Measurements from ENCODE around the gene GSK3B.
A peak's percentile ranks its signal among the peaks of the same experiment; 100 is the strongest.

Gene GSK3B

DNA sequence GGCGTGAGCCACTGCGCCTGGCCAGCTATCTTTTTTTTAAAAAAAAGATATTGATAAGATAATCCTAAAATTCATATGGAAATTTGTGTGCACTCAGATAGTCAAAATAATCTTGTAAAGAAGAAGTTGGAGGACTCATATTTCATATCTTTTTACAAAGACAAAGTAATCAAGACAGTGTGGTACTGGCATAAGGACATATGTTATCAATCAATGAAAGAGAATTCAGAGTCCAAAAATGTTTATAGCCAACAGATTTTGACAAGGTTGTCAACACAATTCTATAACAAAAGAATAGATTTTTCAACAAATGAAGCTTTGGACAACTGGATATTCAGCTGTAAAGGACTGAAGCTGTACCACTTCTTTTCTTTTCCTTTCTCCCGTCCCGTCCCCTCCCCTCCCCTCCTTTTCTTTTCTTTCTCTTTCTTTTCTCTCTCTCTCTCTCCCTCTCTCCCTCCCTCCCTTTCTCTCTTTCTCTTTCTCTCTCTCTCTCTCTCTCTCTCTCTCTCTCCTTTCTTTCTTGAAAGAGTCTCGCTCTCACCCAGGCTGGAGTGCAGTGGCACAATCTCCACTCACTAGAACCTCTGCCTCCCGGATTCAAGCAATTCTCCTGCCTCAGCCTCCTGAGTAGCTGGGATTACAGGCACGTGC lies 126.8 kb downstream of the GSK3B start:
- ATAC-seq, result no peak

DNA sequence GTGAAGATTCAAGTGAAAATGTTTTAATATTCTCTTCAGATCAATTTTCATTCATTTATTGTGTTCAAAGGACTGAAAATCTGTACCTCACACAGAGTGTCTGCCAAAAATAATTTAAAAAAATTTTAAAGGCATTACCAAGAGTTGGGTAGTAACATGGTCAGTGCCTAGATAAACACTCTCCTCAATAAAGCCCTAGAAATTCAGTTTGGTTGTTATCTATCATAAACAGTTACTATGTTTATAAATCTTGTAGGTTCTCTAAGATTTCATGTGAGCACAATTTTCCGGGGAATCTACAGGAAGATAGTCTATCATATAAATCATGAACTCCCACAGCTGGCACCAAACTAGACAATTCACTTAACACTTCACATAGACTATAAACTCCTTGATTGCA lies 128.6 kb downstream of the GSK3B start:
- H3K27me3 Mint-ChIP-seq, result no peaks in the 10 kb centered on the region
- DNase-seq, result no peak
- H3K9me3 Mint-ChIP-seq, result no peaks in the 10 kb centered on the region
- no peak overlapping the region for H3K27ac Mint-ChIP-seq
- H3K4me3 Mint-ChIP-seq, result no peak overlapping the region
- no peak for ATAC-seq
- peaks cover 16% of the 10 kb centered on the region for H3K4me1 Mint-ChIP-seq

More for the DNA sequence above, 126.8 kb downstream of the GSK3B start:
- peak overlapping the region in 1 of 2 donors; percentile 87 for H3K27ac Mint-ChIP-seq
- H3K4me3 Mint-ChIP-seq, result no peak overlapping the region
- H3K9me3 Mint-ChIP-seq, result no peaks in the 10 kb centered on the region
- no peak for DNase-seq
- no peaks in the 10 kb centered on the region for H3K27me3 Mint-ChIP-seq
- H3K4me1 Mint-ChIP-seq, result peaks cover 16% of the 10 kb centered on the region

DNA sequence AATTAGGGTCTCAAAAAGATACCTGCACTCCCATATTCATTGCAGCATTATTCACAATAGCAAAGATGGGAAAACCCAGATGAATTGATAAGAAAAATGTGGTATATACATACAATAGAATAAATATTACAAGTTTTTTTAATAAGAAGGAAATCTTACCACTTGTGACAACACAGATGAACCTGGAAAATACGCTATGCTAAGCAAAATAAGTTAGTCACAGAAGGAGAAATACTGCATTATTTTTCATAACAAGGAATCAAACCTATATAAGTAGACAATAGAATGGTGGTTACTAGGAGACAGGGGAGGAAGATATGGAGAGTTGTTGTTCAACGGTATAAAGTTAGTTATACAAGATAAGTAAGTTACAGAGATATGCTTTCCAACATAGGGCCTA lies 130.0 kb downstream of the GSK3B start:
- Mint-ChIP-seq H3K27me3 (no peaks in the 10 kb centered on the region), H3K9me3 (no peaks in the 10 kb centered on the region), H3K4me3 (no peak overlapping the region), H3K4me1 (peaks cover 9% of the 10 kb centered on the region), H3K27ac (no peak overlapping the region)
- DNase-seq (no peak), ATAC-seq (no peak)

DNA sequence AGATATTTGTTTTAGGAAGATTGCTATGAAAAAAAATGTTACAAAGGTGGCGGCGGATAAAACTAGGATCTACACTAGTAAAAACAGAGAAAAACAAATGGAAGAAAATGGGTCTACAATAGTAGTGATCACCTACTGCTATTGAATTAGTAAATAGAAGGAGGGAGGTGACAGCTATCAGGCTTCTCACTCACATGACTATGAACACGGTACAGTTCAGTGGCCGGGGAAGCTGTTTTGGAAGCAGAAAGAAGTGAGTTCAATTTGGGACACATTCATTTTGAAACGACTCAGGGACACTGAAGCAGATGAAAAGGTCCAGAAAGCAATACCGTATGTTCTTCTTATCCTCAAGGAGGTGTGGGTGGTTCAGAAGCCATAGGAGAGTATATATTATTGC lies 138.3 kb downstream of the GSK3B start:
- no peak for ATAC-seq
- H3K27ac Mint-ChIP-seq, result no peak overlapping the region
- H3K4me1 Mint-ChIP-seq, result peaks cover 8% of the 10 kb centered on the region
- no peak for DNase-seq
- no peaks in the 10 kb centered on the region for H3K9me3 Mint-ChIP-seq
- no peaks in the 10 kb centered on the region for H3K27me3 Mint-ChIP-seq
- no peak overlapping the region for H3K4me3 Mint-ChIP-seq

DNA sequence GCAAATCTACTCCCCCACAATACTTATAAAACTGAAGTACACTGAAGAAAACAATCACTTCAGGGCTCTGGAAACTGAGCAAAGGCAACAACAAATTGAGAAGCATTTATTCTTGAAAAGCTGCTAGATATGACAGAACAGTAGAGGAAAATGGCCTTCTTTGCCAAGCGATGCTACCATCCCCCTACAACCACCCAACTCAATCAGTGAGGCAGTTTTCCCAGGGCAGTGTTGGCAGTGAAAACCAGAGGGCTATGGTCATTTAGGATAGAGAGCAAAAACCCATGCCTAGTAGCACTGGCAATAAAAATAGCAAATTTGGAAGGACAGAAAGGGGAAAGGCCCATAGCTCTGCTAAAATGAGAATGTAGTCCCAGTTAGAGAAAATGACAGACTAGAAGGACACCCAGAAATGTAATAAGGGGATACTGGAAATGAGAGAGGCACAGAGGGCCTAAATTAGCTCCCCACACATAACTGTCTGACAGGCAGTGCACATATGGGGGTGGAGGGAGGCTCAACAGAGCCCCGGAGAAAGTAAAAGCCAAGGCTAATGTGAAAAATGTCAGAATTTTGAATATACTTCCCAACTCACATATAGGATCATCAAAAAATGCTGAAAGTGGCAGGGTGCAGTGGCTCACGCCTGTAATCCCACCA lies 143.5 kb downstream of the GSK3B start:
- no peaks in the 10 kb centered on the region for H3K27me3 Mint-ChIP-seq
- H3K4me3 Mint-ChIP-seq, result no peak overlapping the region
- DNase-seq (no peak), ATAC-seq (no peak)
- no peaks in the 10 kb centered on the region for H3K9me3 Mint-ChIP-seq
- H3K4me1 Mint-ChIP-seq, result peaks cover 31% of the 10 kb centered on the region
- H3K27ac Mint-ChIP-seq, result no peak overlapping the region

DNA sequence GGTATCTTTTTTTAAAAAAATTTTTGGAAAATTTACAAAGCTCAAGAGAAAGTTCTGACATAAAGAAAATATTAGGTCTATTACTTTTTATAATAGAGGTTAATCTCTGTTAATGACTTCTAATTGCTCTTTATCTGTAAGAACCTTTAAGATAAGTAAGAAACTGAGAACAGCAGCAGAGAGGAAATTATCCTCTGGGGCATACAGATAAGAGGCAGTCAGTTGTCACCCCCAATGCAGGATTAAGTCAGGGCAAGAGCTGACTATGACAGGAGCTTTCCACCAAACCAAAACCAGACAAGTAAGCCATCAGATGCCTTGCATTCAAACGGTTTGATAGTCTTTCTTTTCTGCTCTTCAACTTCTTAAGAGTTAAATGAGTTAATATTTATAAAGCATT lies 149.0 kb downstream of the GSK3B start:
- Mint-ChIP-seq H3K4me3 (no peak overlapping the region), H3K27me3 (no peaks in the 10 kb centered on the region), H3K4me1 (peaks cover 35% of the 10 kb centered on the region), H3K9me3 (no peaks in the 10 kb centered on the region), H3K27ac (no peak overlapping the region)
- DNase-seq (no peak), ATAC-seq (no peak)

DNA sequence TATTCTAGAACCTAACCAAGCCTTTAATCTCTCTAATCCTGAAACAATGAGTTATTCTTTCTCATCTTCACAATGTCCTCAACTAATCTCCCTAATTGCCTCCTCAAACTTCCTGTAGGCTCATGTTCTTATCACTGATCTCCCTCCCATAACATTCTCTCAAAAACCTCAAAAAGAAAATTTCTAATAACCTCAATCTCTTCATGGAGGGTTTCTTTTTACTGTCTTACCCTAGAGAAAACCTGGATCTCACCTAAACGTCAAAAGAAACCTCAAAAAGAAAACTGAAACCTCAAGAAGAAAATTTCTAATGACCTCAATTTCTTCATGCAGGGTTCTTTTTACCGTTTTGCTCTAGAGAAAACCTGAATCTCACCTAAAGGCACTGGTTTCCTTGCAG lies 150.2 kb downstream of the GSK3B start:
- H3K27me3 Mint-ChIP-seq, result no peaks in the 10 kb centered on the region
- ATAC-seq (peak; percentile 45), DNase-seq (no peak)
- H3K4me1 Mint-ChIP-seq, result peaks cover 33% of the 10 kb centered on the region
- H3K4me3 Mint-ChIP-seq, result peak overlapping the region; percentile 49 to 64
- H3K27ac Mint-ChIP-seq, result peak overlapping the region in 1 of 2 donors; percentile 59
- no peaks in the 10 kb centered on the region for H3K9me3 Mint-ChIP-seq

DNA sequence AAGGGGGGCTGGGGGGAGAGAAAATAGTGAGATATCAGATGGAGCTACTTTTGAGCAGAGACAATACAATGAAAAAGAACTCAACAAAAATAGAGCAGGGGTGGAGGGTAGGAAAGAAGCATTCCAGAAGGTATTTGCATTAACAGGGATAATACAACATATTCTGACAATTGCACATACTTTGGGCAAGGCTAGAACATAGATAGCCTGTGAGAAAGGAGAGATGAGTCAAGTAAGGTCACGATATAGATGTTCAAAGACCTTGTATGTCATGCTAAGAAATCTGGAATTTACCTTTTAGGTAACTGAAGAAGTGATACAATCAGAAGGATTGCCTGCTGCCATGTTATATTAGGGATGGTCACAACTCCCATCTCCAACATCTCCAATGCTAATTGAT lies 155.2 kb downstream of the GSK3B start:
- Mint-ChIP-seq H3K4me1 (peaks cover 46% of the 10 kb centered on the region), H3K27ac (no peak overlapping the region), H3K27me3 (no peaks in the 10 kb centered on the region), H3K9me3 (no peaks in the 10 kb centered on the region), H3K4me3 (no peak overlapping the region)
- DNase-seq (no peak), ATAC-seq (peak; percentile 52)

DNA sequence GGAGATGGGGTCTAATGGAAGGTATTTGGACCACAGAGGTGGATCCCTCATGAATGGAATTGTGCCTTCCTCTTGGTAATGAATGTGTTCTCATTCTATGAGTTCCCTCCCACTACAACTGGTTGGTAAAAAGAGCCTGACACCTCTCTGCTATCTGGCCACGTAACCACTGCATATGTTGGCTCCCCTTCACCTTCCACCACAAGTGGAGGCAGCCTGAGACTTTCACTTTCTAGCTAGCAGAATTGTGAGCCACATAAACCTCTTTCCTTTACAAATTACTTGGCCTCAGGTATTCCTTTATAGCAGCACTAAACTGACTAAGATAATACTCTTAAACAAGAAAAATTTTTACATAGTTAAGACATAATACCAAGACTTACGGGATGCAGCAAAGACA lies 157.0 kb downstream of the GSK3B start:
- DNase-seq, result peak; percentile 60 to 80

DNA sequence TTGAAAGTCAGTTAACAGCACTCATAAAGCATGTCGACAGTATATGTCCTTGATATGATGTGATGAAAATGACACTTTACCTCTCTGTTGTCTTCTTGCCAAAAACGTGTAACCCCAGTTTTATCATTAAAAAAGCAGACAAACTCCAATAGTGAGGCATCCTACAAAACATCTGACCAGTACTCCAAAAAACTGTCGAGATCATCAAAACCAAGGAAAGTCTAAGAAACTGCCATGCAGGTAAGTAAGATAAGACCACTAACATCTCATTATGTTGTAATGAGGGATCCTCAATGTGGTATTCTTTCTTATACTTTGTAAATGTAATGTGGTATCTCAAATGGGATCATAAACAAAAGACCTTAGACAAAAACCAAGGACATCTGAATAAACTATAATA lies 160.0 kb downstream of the GSK3B start:
- DNase-seq (no peak), ATAC-seq (no peak)
- H3K4me3 Mint-ChIP-seq, result no peak overlapping the region
- H3K4me1 Mint-ChIP-seq, result peaks cover 33% of the 10 kb centered on the region
- H3K27ac Mint-ChIP-seq, result no peak overlapping the region
- no peaks in the 10 kb centered on the region for H3K27me3 Mint-ChIP-seq
- no peaks in the 10 kb centered on the region for H3K9me3 Mint-ChIP-seq

More for the DNA sequence above, 157.0 kb downstream of the GSK3B start:
- Mint-ChIP-seq H3K9me3 (no peaks in the 10 kb centered on the region), H3K4me3 (peak overlapping the region; percentile 71 to 91), H3K4me1 (peaks cover 38% of the 10 kb centered on the region), H3K27ac (peak overlapping the region; percentile 2 to 94), H3K27me3 (no peaks in the 10 kb centered on the region)
- peak; percentile 100 for ATAC-seq

DNA sequence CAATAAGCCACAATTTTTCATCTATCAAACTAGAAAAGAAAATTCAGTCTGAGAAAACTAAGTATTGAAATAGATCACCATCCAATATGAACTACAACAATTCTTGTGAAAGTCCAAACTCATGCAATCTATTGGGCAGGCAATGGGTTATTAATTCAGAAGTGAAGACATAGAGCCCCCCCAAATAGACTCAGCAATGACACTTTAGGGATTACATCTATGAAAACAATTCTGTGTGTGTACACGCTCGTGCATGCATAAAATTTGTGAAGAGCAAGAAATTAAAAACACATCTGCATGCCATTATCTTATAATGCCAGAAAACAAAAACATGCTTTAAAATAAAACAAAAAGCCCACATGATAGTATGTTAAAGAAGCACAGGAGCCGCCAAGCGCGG lies 161.0 kb downstream of the GSK3B start:
- Mint-ChIP-seq H3K4me3 (no peak overlapping the region), H3K4me1 (peaks cover 25% of the 10 kb centered on the region), H3K27ac (no peak overlapping the region), H3K9me3 (no peaks in the 10 kb centered on the region), H3K27me3 (no peaks in the 10 kb centered on the region)
- ATAC-seq (no peak), DNase-seq (no peak)

DNA sequence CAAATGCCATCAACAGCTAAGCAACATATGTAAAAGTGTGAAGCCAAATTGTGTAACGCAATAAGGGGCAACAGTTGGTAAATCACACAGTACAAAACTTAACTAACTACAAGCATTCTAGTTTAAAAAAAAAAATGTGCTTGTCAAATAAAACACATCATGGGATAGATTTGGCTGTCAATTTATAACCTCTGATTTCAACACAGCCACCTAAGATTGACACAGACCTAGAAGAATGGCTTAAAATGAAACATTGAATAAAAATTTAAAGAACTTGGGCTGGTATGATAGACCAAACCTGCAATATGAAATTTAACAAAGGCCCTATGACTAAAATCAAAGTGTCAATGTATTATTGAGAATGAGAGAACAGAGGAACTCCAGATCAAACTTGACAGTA lies 164.0 kb downstream of the GSK3B start:
- ATAC-seq (no peak), DNase-seq (no peak)
- Mint-ChIP-seq H3K27me3 (no peaks in the 10 kb centered on the region), H3K4me3 (no peak overlapping the region), H3K4me1 (peaks cover 5% of the 10 kb centered on the region), H3K9me3 (no peaks in the 10 kb centered on the region), H3K27ac (no peak overlapping the region)

DNA sequence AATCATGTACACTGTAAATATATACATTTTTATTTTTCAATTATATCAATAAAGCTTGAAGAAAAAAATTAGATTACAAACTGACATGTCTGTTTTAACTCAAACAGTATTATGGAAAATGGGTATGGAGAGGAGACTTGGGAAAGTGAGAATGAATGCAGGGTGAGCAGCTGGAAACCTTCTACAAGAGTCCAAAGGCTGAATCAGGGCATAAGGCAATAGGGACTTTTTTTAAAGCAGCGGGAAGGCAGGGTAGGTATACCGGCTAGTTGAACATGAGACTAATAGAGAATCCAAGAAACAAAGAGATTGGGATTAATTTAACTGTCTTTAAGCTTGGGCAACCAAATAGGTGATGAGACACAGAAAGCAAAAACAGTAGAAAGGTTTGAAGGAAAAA lies 167.1 kb downstream of the GSK3B start:
- DNase-seq (no peak), ATAC-seq (no peak)
- H3K27ac Mint-ChIP-seq, result no peak overlapping the region
- H3K4me1 Mint-ChIP-seq, result no peaks in the 10 kb centered on the region
- no peaks in the 10 kb centered on the region for H3K27me3 Mint-ChIP-seq
- no peak overlapping the region for H3K4me3 Mint-ChIP-seq
- H3K9me3 Mint-ChIP-seq, result no peaks in the 10 kb centered on the region

DNA sequence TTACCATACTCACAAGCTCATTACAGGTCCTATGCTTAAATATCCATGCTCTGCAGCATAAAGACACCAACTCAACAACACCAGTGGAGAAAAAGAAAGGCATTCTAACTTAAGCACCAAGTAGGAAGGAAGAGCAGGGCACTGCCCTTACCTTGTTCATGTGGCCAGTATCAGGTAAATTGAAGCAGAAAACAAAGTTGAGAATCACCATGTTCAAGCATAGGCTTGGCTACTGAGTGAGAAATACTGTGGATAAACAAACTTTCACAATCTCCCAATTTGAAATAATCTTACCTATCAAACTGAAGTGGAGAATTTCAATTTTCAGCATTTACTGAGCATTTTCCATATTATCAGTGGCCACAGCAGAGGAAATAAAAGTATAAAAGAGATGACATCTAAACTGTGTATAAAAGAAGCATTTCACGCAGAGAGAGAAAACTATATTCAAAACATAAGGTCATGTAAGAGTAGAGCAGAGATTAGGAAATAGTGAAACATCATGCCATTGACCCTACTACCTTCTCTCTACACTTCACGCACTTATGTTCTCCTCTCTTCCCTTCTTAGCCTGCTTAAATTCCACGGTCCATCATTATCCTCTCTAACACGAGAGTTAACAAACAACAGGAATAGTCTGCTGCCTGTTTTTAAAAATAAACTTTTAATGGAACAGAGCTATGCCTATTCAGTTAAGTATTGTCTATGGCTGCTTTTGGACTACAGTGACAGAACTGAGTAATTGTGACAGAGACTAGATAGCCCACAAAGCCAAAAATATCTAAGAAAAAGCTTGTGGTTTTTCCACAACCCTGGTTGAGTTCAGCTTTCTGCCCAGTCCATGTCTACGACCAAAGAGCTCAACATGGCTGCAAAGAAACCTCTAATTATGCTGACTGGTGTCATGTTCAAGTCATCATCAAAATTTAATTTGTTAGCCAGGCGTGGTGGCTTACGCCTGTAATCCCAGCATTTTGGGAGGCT lies 169.8 kb downstream of the GSK3B start:
- no peaks in the 10 kb centered on the region for H3K9me3 Mint-ChIP-seq
- DNase-seq (no peak), ATAC-seq (no peak)
- peaks cover 5% of the 10 kb centered on the region for H3K4me1 Mint-ChIP-seq
- H3K27me3 Mint-ChIP-seq, result no peaks in the 10 kb centered on the region
- H3K27ac Mint-ChIP-seq, result no peak overlapping the region
- H3K4me3 Mint-ChIP-seq, result no peak overlapping the region

DNA sequence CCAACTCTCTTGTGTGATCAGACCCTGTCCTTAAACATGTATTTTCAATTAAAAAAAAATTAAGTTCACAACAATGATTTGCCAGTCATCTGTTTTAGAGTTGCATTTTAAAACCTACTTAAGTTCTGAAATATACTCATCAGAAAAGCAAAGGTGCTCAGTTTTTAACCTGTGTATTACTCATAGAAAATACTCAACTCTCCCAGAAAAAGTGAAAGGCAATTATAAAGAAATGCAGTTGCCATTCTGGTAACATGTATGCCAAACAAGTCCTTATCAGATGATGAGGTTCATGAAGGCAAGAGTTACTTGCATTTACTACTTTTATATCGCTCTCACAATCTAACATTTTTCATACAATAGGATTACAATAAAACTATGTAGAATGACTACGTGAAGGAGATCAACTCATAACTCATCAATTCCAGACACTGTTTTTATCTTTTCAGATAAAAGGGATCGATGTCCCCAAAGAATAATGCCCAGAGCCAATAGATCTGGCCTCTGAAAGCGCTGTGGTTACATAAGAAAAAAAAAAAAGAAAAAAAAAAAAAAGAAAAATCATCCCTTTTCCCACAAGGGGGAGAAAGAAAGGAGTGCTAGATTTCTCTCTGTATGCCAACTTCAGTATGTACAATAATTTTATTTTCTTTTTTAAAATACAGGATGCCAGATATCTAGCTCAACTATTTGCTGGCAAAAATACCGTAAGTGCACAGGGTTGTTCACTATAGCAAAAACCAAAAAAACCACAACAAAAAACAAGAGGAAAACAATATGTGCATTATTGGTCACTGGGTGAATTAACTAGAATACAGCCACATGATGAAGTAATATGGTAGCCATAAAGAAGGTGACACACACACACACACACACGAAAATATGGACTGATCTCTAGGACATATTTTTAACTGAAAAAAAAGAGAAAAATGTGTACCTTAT lies 175.0 kb downstream of the GSK3B start:
- Mint-ChIP-seq H3K4me1 (peaks cover 17% of the 10 kb centered on the region), H3K4me3 (no peak overlapping the region), H3K27ac (peak overlapping the region in 1 of 2 donors; percentile 85), H3K9me3 (no peaks in the 10 kb centered on the region), H3K27me3 (no peaks in the 10 kb centered on the region)
- ATAC-seq, result peak; percentile 67
- DNase-seq, result no peak

All from stimulated activated naive CD8-positive, alpha-beta T cell treated with anti-CD3 and anti-CD28 coated beads, Interleukin-15, amount 100 ng/mL, for 72 hours (primary cell).